ENCODE measurements around the gene FMNL3. TPM values are rescaled to one million over a fixed set of nuclear protein-coding genes. Genes with fewer than 3 reads are reported as not detected.

Gene FMNL3
- total RNA-seq, 1 donor: 24.6 TPM

DNA sequence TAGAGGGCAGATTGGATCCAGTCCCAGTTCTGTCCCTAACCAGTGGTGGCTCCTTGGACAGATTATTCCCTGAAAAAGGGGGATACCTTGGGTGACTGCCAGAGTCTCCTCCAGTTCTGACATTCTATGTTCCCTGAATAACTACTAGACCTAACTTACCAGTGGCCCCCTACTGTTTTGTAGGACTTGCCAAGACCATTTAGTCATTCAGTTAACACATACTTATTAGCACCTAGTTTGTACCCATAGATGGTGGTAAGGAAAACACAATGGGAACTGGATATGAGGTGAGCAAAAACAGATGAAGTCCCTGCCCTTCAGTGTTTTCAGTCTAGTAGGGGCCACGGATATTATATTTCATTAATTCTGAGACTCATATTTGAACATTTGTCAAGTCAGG is 80.4 kb downstream of the FMNL3 start:
- Histone ChIP-seq H3K9me3 (ENCODE audit: low read depth, low read length) (no peaks in the 10 kb centered on the region), H2AFZ (ENCODE audit: low read length) (no peak overlapping the region), H3K27me3 (ENCODE audit: insufficient read depth, low read length) (no peaks in the 10 kb centered on the region), H3K4me2 (ENCODE audit: insufficient read depth, low read length) (no peak overlapping the region), H4K20me1 (ENCODE audit: insufficient read depth, low read length) (peaks cover 21% of the 10 kb centered on the region), H3K27ac (ENCODE audit: low read depth, low read length) (no peak overlapping the region), H3K79me2 (ENCODE audit: insufficient read depth, low read length) (no peaks in the 10 kb centered on the region), H3K36me3 (ENCODE audit: insufficient read depth, low read length) (no peaks in the 10 kb centered on the region), H3K4me3 (ENCODE audit: insufficient read depth, low read length) (no peak overlapping the region), H3K4me1 (ENCODE audit: insufficient read depth, low read length) (peaks cover 31% of the 10 kb centered on the region)
- TF ChIP-seq, protein P1, sequence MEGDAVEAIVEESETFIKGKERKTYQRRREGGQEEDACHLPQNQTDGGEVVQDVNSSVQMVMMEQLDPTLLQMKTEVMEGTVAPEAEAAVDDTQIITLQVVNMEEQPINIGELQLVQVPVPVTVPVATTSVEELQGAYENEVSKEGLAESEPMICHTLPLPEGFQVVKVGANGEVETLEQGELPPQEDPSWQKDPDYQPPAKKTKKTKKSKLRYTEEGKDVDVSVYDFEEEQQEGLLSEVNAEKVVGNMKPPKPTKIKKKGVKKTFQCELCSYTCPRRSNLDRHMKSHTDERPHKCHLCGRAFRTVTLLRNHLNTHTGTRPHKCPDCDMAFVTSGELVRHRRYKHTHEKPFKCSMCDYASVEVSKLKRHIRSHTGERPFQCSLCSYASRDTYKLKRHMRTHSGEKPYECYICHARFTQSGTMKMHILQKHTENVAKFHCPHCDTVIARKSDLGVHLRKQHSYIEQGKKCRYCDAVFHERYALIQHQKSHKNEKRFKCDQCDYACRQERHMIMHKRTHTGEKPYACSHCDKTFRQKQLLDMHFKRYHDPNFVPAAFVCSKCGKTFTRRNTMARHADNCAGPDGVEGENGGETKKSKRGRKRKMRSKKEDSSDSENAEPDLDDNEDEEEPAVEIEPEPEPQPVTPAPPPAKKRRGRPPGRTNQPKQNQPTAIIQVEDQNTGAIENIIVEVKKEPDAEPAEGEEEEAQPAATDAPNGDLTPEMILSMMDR (IDR thresholded peaks at IDR 0.05; ENCODE audit: extremely low read depth, low read depth, low read length): no peak
- no peak for DNase-seq (ENCODE audit: insufficient read length, low spot score, missing footprints)

DNA sequence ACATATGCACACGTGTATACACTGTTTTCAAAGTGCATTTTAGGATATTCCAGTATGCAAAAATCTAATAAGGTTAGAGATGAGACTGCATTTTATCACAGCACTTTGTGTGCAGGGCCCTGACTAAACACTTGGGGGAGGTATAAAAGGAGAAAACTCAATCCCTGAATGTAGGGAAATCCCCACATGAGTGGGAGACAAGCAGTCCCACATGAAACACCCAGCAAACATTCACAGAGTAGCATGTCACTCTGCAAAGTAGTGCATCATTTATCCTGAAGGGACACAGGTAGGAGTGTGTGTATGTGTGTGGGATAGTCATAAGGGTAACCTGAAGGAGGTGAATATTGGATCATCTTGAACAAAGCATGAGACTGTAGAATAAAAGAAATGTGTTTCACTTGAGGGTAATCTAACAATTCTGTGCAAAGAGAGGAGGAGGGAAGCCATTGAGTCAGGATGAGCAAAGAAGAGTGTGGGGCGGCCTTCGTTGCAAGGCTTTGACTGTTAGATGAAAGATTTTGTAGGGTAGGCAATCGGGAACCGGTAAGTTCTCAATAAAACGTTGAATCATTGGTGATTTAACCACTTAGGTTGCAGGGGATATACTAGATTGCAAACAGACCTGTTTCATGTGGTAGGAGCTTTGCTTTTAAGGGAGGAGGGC is 80.9 kb downstream of the FMNL3 start:
- no peak overlapping the region for H3K27ac ChIP-seq (ENCODE audit: low read depth, low read length)
- peaks cover 21% of the 10 kb centered on the region for H4K20me1 ChIP-seq (ENCODE audit: insufficient read depth, low read length)
- no peak overlapping the region for H2AFZ ChIP-seq (ENCODE audit: low read length)
- H3K4me1 ChIP-seq (ENCODE audit: insufficient read depth, low read length): peaks cover 35% of the 10 kb centered on the region
- H3K4me3 ChIP-seq (ENCODE audit: insufficient read depth, low read length): no peak overlapping the region
- TF ChIP-seq, protein P1 (IDR thresholded peaks at IDR 0.05; ENCODE audit: extremely low read depth, low read depth, low read length): peak; percentile 14
- no peaks in the 10 kb centered on the region for H3K79me2 ChIP-seq (ENCODE audit: insufficient read depth, low read length)
- H3K27me3 ChIP-seq (ENCODE audit: insufficient read depth, low read length): no peaks in the 10 kb centered on the region
- H3K9me3 ChIP-seq (ENCODE audit: low read depth, low read length): no peaks in the 10 kb centered on the region
- H3K4me2 ChIP-seq (ENCODE audit: insufficient read depth, low read length): no peak overlapping the region
- no peak for DNase-seq (ENCODE audit: insufficient read length, low spot score, missing footprints)
- no peaks in the 10 kb centered on the region for H3K36me3 ChIP-seq (ENCODE audit: insufficient read depth, low read length)

DNA sequence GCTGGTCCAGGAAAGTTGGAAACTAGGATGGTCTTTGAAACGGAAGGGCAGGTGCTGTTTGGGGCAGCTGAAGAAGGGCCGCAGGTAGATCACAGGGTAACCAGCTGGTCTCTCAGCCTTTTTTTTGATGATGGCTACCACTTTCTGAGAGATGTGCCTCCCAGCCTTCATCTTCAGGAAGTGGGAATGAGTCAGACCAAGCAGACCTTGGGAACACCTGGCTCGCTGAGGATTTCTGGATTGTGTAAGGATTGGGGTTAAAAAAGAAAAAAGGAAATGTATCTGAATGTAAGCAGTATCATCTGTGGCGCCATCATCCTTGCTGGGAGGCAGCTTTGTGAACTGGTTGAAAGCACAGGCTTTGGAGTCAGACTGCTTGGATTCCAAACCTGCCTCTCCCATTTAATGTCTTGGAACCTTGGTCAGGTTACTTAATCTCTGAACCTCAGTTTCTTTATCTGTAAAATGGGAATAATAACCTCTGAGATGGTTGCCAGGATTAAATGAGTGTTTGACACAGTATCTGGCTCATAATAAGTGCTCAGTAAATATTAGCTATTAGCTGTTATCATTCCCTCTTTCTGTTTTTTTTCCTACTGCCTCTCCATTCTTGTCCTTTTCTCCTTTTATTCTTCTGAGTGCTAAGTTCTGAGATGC is 82.2 kb downstream of the FMNL3 start:
- Histone ChIP-seq H3K9me3 (ENCODE audit: low read depth, low read length) (no peaks in the 10 kb centered on the region), H2AFZ (ENCODE audit: low read length) (no peak overlapping the region), H3K4me2 (ENCODE audit: insufficient read depth, low read length) (no peak overlapping the region), H3K27ac (ENCODE audit: low read depth, low read length) (no peak overlapping the region), H3K27me3 (ENCODE audit: insufficient read depth, low read length) (peaks cover under 1% of the 10 kb centered on the region), H3K4me1 (ENCODE audit: insufficient read depth, low read length) (peaks cover 35% of the 10 kb centered on the region), H3K79me2 (ENCODE audit: insufficient read depth, low read length) (no peaks in the 10 kb centered on the region), H3K36me3 (ENCODE audit: insufficient read depth, low read length) (no peaks in the 10 kb centered on the region), H4K20me1 (ENCODE audit: insufficient read depth, low read length) (peaks cover 16% of the 10 kb centered on the region), H3K4me3 (ENCODE audit: insufficient read depth, low read length) (no peak overlapping the region)
- TF ChIP-seq, protein P1 (IDR thresholded peaks at IDR 0.05; ENCODE audit: extremely low read depth, low read depth, low read length): no peak
- no peak for DNase-seq (ENCODE audit: insufficient read length, low spot score, missing footprints)

DNA sequence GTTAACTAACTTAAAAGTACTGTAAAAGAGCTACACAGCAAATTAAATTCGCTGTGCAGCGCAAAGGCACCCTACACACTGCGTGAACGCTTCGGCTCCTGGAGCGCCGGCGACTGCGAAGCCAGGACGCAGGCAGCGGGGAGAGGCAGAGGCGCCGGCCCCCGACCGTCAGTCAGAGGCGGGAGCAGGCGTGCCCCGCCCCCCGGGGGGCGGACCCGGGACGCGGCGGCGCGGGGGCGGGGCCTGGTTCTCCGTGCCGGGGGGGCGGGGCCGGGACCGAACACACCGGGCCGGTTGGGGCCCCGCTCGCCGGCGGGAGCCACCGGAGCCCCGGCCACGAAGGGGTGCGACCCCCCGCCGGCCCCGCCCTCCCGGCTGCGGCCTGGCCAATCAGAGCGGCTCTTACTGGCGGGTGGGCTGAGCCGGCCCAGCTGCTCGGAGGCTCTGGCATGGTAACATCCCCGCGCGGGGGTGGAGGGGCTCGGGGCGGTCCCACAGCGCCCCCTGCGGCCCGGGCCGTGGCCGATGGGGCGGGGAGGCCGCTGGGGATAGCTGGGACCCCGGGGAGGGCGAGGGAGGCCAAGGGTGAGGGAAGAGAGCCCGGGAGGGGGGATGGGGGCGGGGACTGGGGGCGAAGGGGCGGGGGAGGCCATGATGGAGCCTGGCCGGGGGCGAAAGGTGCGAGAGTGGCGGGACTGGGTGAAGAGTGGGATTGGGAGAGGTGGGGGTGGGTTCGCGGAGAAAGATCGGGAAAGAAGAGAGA is 83.9 kb downstream of the FMNL3 start, which contains the start of gene PRPF40B:
PRPF40B (plus strand) TSS at position 420 of the 763 bp plus-strand sequence; CDS start at position 450, 30 bp downstream.
- Histone ChIP-seq H3K4me1 (ENCODE audit: insufficient read depth, low read length) (peaks cover 35% of the 10 kb centered on the region), H3K79me2 (ENCODE audit: insufficient read depth, low read length) (no peaks in the 10 kb centered on the region), H3K9me3 (ENCODE audit: low read depth, low read length) (no peaks in the 10 kb centered on the region), H4K20me1 (ENCODE audit: insufficient read depth, low read length) (peaks cover 11% of the 10 kb centered on the region), H3K27ac (ENCODE audit: low read depth, low read length) (peak within 1 kb of the TSS; percentile 51), H3K36me3 (ENCODE audit: insufficient read depth, low read length) (no peaks in the 10 kb centered on the region), H3K4me3 (ENCODE audit: insufficient read depth, low read length) (peak within 1 kb of the TSS; percentile 78), H3K27me3 (ENCODE audit: insufficient read depth, low read length) (peaks cover 5% of the 10 kb centered on the region), H3K4me2 (ENCODE audit: insufficient read depth, low read length) (peak within 1 kb of the TSS; percentile 90), H2AFZ (ENCODE audit: low read length) (peak within 1 kb of the TSS; percentile 76)
- DNase-seq (ENCODE audit: insufficient read length, low spot score, missing footprints): peak; percentile 99
- TF ChIP-seq, protein P1 (IDR thresholded peaks at IDR 0.05; ENCODE audit: extremely low read depth, low read depth, low read length): peak; percentile 31
